GM18858 (cell line): Measurements from ENCODE around the gene NR1I3.

Source experiments
- ATAC-seq: cut with Tn5 transposase; IDR thresholded peaks from one replicate; pipeline ENCODE4 v1.9.1; 2021; ENCODE audit not compliant: unreplicated experiment

NR1I3 gene

GRCh38 chr1:161196521-161197451 lies 41.2 kb downstream of the NR1I3 start:
- no peak for ATAC-seq

DNA sequence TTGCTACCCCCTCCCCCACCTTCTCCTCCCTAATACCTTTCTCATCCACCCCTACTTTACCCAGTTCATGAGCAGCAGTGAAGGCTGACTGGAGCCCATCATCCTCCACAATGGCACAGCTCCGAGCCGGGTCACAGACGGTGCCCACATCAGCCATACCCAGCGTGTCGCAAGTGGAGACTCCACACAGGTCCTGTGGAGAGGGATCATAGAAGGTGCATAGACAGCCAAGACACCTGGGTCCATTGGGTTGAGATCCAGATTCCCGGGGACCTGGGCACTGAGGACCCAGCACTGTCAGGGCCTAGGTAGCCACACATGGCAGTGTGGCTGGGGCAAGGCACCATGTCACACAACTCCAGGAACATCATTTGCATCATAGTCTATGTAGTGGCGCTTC lies 41.9 kb downstream of the NR1I3 start:
- ATAC-seq = no peak

- ATAC-seq = no peak
These were observed 42.8 kb downstream of the NR1I3 start for GRCh38 chr1:161195171-161195570.

DNA sequence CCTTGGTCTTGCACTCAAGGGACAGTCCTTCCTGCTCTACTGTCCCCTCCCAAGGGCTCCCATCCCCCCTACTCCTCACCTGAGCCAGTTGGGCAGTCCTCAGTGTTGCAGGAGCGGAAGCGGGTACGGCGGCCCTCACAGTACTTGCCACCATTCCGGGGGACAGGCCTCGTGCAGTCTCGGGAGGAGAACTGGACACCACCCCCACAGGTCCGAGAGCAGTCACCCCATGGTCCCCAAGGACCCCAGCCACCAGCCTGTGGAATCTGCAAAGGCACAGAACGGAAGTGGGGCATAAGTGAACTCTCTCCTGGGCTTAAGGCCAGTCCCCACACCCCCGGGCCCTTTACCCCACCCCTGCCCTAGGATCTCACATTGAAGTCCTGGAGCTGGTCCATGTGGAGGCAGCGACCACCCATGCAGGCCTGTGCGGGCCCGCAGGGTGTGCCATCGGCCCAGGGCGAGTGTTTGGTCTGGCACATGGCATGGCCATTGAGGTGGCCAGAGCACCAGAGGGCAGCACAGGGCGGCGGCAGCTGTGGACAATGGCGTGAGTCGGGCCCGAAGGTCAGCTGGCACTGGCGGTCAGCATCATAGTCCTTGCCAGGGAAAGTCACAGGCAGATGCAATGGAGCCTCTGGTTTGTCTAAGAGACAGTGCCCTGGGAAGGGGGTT lies 44.3 kb downstream of the NR1I3 start:
- ATAC-seq = no peak

DNA sequence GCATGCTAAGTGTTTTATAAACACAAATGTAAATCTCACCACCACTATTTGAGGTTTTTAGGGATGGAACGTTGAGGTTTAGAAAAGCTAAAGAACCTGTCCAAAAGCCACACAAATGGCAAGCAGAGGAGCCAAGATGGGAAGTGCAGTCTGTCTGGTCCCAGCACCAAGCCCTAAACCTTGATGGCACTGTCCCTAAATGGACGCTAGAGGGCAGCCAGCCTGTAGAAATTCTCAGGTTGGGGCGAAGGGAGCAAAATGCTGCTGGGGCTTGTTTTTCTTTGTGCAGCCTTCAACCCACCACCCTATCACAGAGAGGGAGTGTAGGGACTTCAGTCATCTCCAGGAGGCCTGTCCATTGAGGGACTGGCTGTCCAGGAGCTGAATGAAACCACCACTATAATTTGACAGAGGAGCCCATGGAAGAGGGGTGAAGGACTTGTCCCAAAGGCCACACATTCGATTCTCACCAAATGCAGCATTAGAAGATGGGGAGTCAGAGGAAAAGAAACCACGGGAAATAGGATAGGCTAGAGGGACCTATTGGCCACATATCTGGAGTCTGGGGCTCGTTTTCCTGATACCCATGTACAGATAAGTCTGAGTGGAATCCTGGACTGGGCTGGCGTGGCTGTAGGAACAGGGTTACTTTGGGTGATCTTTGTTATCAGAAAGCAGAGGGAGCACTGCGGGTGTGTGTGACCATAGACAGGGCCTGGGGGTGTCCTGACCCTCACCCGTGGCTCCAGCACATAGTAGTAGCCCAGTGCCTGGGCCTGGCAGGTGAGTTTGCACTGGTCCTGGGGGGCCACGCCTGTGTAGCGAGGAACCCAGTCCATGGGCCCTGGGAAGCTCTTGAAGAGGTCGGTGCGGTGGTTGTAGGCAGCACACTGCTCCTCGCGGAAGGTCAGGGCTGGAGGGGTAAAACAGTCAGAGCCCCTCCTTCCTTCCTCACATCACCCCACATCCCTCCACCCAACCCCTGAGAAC lies 45.2 kb downstream of the NR1I3 start:
- ATAC-seq = no peak

GRCh38 chr1:161191971-161192370 lies 46.0 kb downstream of the NR1I3 start:
- no peak for ATAC-seq

DNA sequence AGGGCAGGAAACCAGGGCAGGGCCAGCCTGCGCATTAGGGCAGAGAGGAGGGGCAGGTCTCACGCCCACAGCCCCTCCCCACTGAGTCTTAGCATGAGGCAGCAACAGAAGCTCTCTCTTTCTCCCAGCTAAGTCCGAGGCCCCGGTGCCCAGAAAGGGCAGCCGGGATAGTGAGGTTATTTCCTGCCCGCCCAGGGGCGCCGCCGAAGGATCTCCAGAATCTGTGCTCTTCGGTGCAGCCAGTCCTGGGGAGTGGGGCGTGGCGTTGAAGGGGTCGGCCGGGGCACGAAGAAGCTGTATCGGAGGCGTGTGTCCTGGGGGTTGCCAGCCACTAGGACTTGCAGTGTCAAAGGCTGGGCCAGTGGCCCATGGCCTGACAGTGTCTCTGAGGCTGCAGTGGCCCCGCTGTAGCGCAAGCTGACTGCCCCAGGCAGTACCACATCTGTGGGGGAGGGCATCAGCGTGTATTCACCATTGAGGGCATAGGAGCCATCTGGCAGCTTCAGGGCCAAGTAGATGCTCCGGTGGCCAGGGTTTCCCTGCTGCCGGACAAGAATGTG lies 47.0 kb downstream of the NR1I3 start:
- no peak for ATAC-seq

DNA sequence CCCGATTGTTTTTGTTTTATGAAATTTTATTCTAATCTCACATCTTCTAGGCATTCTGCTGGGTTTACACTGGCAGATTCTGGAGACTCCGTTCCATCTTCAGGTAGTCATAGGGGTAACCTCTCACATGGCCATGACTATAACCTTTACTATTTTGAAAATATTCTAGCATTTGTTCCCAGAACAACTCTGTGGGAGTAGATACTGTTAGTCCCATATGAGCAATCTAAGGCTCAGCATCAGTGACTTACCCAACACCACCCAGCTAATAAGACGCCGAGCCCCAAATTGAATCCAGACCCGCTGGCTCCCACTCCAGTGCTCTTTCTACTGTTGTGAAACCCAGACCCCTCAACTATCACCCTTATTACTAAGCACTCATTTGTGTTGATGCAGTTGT lies 49.0 kb downstream of the NR1I3 start:
- no peak for ATAC-seq

DNA sequence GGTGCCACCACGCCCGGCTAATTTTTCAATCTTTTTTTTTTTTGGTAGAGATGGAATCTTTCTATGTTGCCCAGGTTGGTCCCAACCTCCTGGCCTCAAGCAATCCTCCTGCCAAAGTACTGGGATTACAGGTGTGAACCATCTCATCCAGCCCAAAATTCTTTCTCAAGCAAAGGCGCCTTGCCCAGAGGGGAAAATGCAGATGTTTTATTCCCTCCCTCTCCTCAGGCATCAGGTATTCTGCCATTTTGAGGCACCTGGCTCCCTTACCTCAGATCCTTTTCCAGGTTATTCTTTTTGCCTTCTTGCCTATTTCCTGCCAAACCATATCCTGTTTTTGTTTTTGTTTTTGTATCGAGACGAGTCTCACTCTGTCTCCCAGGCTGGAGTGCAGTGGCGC lies 49.6 kb downstream of the NR1I3 start:
- no peak for ATAC-seq

GRCh38 chr1:161187311-161187710 lies 50.7 kb downstream of the NR1I3 start:
- ATAC-seq = no peak

DNA sequence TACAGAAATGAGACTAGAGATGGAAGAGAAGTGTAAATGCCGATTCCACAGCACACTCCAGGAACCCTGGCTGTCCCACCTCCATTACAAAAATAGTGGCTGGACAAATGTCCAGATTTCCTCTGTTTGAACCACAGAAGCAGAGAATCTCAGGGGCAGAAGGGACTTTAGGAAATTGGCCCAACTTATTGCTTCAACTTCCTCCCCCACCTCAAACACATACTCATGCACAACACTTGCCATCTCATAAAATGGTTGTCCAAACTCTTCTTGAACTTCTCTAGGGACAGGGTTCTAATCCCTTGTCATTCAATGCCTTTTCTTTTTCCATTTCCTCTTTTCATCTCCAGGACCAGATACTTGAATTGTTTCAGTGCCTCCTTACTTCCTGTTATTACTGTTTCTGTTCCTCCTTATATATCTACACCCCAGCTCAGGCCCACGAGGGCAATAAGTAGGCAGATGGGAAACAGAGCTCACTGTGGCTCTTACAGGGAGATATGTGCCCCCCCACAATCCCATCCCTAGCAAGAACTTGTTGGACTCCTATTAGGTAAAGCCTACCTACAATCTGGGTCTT lies 52.2 kb downstream of the NR1I3 start:
- no peak for ATAC-seq

- ATAC-seq = peak; percentile 46
These were observed 52.7 kb downstream of the NR1I3 start for GRCh38 chr1:161185282-161185682.

DNA sequence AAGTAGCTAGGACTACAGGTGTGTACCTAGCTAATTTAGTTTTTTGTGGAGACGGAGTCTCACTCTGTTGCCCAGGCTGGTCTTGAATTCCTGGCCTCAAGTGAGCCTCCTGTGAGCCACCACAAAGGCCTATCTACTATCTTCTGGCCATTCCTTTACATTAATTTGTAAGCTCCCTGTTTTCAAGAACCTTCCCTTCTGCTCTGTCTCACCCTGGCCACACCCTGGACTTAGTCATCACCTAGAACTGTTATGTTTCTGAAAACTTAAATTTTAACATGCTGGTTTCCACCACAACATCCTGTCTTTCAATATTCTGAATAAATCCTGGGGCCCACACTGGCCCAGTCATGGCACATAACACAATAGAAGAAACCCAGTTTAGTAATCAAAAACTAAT lies 55.8 kb downstream of the NR1I3 start:
- peak; percentile 42 for ATAC-seq

DNA sequence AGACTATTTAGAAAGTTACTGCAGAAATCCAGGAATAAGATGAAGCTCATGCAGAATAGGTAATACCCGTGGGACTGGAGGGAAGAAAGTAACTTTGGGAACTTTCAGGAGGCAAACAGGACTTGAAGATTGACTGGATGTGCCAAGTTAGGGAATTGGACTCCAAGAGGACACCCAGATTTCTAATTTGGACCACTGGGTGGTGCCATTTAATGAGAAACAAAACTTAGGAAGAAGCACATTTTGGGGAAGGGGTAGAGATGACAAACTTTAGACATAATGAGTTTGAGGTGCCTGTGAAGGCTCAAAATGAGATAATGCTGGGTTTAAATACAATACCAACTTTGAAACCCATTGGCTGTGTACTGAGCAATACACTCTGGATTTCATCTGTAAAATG lies 57.4 kb downstream of the NR1I3 start:
- no peak for ATAC-seq

DNA sequence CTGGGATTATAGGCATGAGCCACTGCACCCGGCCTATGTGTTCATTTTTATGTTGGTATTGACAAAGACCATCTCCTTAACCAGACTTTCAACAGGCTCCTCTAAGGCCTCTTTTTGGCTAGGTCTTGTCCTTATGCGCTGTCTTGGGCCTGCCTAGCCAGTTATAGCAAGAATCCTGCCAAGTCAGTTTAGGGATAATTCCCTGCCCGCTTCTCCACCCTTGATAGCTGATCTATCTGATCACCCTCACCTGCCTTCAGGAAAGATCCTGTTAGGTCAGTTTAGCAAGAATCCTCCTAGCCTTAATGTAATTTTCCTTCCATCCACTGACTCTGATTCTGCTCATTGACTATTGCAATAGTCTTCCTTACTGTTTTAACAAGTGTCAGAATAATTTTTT lies 58.3 kb downstream of the NR1I3 start:
- ATAC-seq = no peak
